ENCODE results near the gene FAM200C.

The FAM200C gene

GRCh38 chr5:160366230-160366629 lies 33.6 kb downstream of the FAM200C start:
- no peak overlapping the region for H3K4me3 ChIP-seq (ENCODE audit: severe bottlenecking)
- no peaks in the 10 kb centered on the region for H3K9me3 ChIP-seq (ENCODE audit: severe bottlenecking)
- TF ChIP-seq CTCF (IDR thresholded peaks at IDR 0.05; ENCODE audit: poor library complexity, severe bottlenecking), result no peak
- no peak overlapping the region for H3K27ac ChIP-seq (ENCODE audit: poor library complexity, severe bottlenecking)
- H3K36me3 ChIP-seq (ENCODE audit: low read depth), result no peaks in the 10 kb centered on the region
- no peaks in the 10 kb centered on the region for H3K4me1 ChIP-seq (ENCODE audit: insufficient read depth, poor library complexity, severe bottlenecking)
- ATAC-seq (ENCODE audit: low read depth), result no peak
- H3K27me3 ChIP-seq (ENCODE audit: insufficient read depth, poor library complexity, severe bottlenecking), result peaks cover 3% of the 10 kb centered on the region
- no peak for DNase-seq (ENCODE audit: low spot score)

- ATAC-seq (ENCODE audit: low read depth) (no peak), DNase-seq (ENCODE audit: low spot score) (no peak)
- Histone ChIP-seq H3K9me3 (ENCODE audit: severe bottlenecking) (no peaks in the 10 kb centered on the region), H3K27me3 (ENCODE audit: insufficient read depth, poor library complexity, severe bottlenecking) (no peaks in the 10 kb centered on the region), H3K4me3 (ENCODE audit: severe bottlenecking) (no peak overlapping the region), H3K4me1 (ENCODE audit: insufficient read depth, poor library complexity, severe bottlenecking) (no peaks in the 10 kb centered on the region), H3K36me3 (ENCODE audit: low read depth) (no peaks in the 10 kb centered on the region), H3K27ac (ENCODE audit: poor library complexity, severe bottlenecking) (no peak overlapping the region)
- no peak for TF ChIP-seq CTCF (IDR thresholded peaks at IDR 0.05; ENCODE audit: poor library complexity, severe bottlenecking)
These were observed 36.0 kb downstream of the FAM200C start for GRCh38 chr5:160363660-160364395.

- no peak overlapping the region for H3K27ac ChIP-seq (ENCODE audit: poor library complexity, severe bottlenecking)
- TF ChIP-seq CTCF (IDR thresholded peaks at IDR 0.05; ENCODE audit: poor library complexity, severe bottlenecking), result no peak
- ATAC-seq (ENCODE audit: low read depth) (no peak), DNase-seq (ENCODE audit: low spot score) (no peak)
- no peak overlapping the region for H3K4me3 ChIP-seq (ENCODE audit: severe bottlenecking)
- H3K4me1 ChIP-seq (ENCODE audit: insufficient read depth, poor library complexity, severe bottlenecking), result no peaks in the 10 kb centered on the region
- H3K27me3 ChIP-seq (ENCODE audit: insufficient read depth, poor library complexity, severe bottlenecking), result no peaks in the 10 kb centered on the region
- no peaks in the 10 kb centered on the region for H3K36me3 ChIP-seq (ENCODE audit: low read depth)
- H3K9me3 ChIP-seq (ENCODE audit: severe bottlenecking), result no peaks in the 10 kb centered on the region
These were observed 36.6 kb downstream of the FAM200C start for GRCh38 chr5:160363211-160363610.

GRCh38 chr5:160361624-160362228 lies 38.1 kb downstream of the FAM200C start:
- H3K36me3 ChIP-seq (ENCODE audit: low read depth), result no peaks in the 10 kb centered on the region
- TF ChIP-seq CTCF (IDR thresholded peaks at IDR 0.05; ENCODE audit: poor library complexity, severe bottlenecking), result no peak
- no peaks in the 10 kb centered on the region for H3K9me3 ChIP-seq (ENCODE audit: severe bottlenecking)
- ATAC-seq (ENCODE audit: low read depth), result no peak
- no peak overlapping the region for H3K27ac ChIP-seq (ENCODE audit: poor library complexity, severe bottlenecking)
- H3K27me3 ChIP-seq (ENCODE audit: insufficient read depth, poor library complexity, severe bottlenecking), result no peaks in the 10 kb centered on the region
- no peak overlapping the region for H3K4me3 ChIP-seq (ENCODE audit: severe bottlenecking)
- no peak for DNase-seq (ENCODE audit: low spot score)
- no peaks in the 10 kb centered on the region for H3K4me1 ChIP-seq (ENCODE audit: insufficient read depth, poor library complexity, severe bottlenecking)

- H3K27ac ChIP-seq (ENCODE audit: poor library complexity, severe bottlenecking), result no peak overlapping the region
- H3K9me3 ChIP-seq (ENCODE audit: severe bottlenecking), result no peaks in the 10 kb centered on the region
- H3K4me1 ChIP-seq (ENCODE audit: insufficient read depth, poor library complexity, severe bottlenecking), result no peaks in the 10 kb centered on the region
- no peak for DNase-seq (ENCODE audit: low spot score)
- H3K27me3 ChIP-seq (ENCODE audit: insufficient read depth, poor library complexity, severe bottlenecking), result no peaks in the 10 kb centered on the region
- ATAC-seq (ENCODE audit: low read depth), result no peak
- no peak for TF ChIP-seq CTCF (IDR thresholded peaks at IDR 0.05; ENCODE audit: poor library complexity, severe bottlenecking)
- H3K4me3 ChIP-seq (ENCODE audit: severe bottlenecking), result no peak overlapping the region
- H3K36me3 ChIP-seq (ENCODE audit: low read depth), result no peaks in the 10 kb centered on the region
These were observed 39.5 kb downstream of the FAM200C start for GRCh38 chr5:160360310-160360709.

Measured in RWPE2 (cell line).